ENCODE measurements around the gene MEAF6.
"Not testable (repeated sequence)": the region's sequence is repeated elsewhere in the genome, so short reads cannot be mapped to it uniquely, and the experiment has no call there.

Gene MEAF6

GRCh38 chr1:37513795-37514349 is 694 bp downstream of the MEAF6 start:
- TF ChIP-seq CTCF (IDR thresholded peaks at IDR 0.05): no peak
- H3K9me3 ChIP-seq (ENCODE audit: control insufficient read depth, low read length): no peaks in the 10 kb centered on the region
- peak overlapping the region; percentile 93 for H3K4me3 ChIP-seq (ENCODE audit: low read depth, low read length)
- no peaks in the 10 kb centered on the region for H3K27me3 ChIP-seq (ENCODE audit: control insufficient read depth, insufficient read depth, low read length)
- H3K4me2 ChIP-seq (ENCODE audit: low read length): peak overlapping the region; percentile 98
- H3K9ac ChIP-seq: no peak overlapping the region
- H3K36me3 ChIP-seq (ENCODE audit: control insufficient read depth, insufficient read depth, low read length): no peaks in the 10 kb centered on the region
- H3K27ac ChIP-seq: peak overlapping the region; percentile 89
- H3K4me1 ChIP-seq: peaks cover 3% of the 10 kb centered on the region
- peaks cover 7% of the 10 kb centered on the region for H3K79me2 ChIP-seq
- H2AFZ ChIP-seq: peak overlapping the region; percentile 73

GRCh38 chr1:37509181-37509580 is 5.4 kb downstream of the MEAF6 start:
- Histone ChIP-seq H3K79me2 (peaks cover 7% of the 10 kb centered on the region), H3K9me3 (ENCODE audit: control insufficient read depth, low read length) (no peaks in the 10 kb centered on the region), H3K4me2 (ENCODE audit: low read length) (no peak overlapping the region), H3K4me3 (ENCODE audit: low read depth, low read length) (no peak overlapping the region), H3K27ac (no peak overlapping the region), H2AFZ (no peak overlapping the region), H3K27me3 (ENCODE audit: control insufficient read depth, insufficient read depth, low read length) (no peaks in the 10 kb centered on the region), H3K36me3 (ENCODE audit: control insufficient read depth, insufficient read depth, low read length) (no peaks in the 10 kb centered on the region), H3K9ac (no peak overlapping the region), H3K4me1 (peaks cover 3% of the 10 kb centered on the region)
- no peak for TF ChIP-seq CTCF (IDR thresholded peaks at IDR 0.05)

- Histone ChIP-seq H3K27ac (no peak overlapping the region), H3K79me2 (no peaks in the 10 kb centered on the region), H3K36me3 (ENCODE audit: control insufficient read depth, insufficient read depth, low read length) (no peaks in the 10 kb centered on the region), H2AFZ (no peak overlapping the region), H3K4me2 (ENCODE audit: low read length) (no peak overlapping the region), H3K4me3 (ENCODE audit: low read depth, low read length) (no peak overlapping the region), H3K27me3 (ENCODE audit: control insufficient read depth, insufficient read depth, low read length) (no peaks in the 10 kb centered on the region), H3K9me3 (ENCODE audit: control insufficient read depth, low read length) (no peaks in the 10 kb centered on the region), H3K9ac (no peak overlapping the region), H3K4me1 (no peaks in the 10 kb centered on the region)
- no peak for TF ChIP-seq CTCF (IDR thresholded peaks at IDR 0.05)
These were observed 7.8 kb downstream of the MEAF6 start for GRCh38 chr1:37506740-37507139.

GRCh38 chr1:37502791-37503190 is 11.8 kb downstream of the MEAF6 start:
- not testable (repeated sequence) for H3K9ac ChIP-seq; H3K4me3 ChIP-seq (ENCODE audit: low read depth, low read length); H3K4me1 ChIP-seq; H3K9me3 ChIP-seq (ENCODE audit: control insufficient read depth, low read length); H3K36me3 ChIP-seq (ENCODE audit: control insufficient read depth, insufficient read depth, low read length); H3K27me3 ChIP-seq (ENCODE audit: control insufficient read depth, insufficient read depth, low read length); H3K4me2 ChIP-seq (ENCODE audit: low read length); H3K79me2 ChIP-seq; H3K27ac ChIP-seq; H2AFZ ChIP-seq

GRCh38 chr1:37502104-37502503 is 12.5 kb downstream of the MEAF6 start:
- Histone ChIP-seq H3K79me2 (no peaks in the 10 kb centered on the region), H3K4me3 (ENCODE audit: low read depth, low read length) (no peak overlapping the region), H3K27ac (no peak overlapping the region), H3K9ac (no peak overlapping the region), H3K4me2 (ENCODE audit: low read length) (no peak overlapping the region), H3K27me3 (ENCODE audit: control insufficient read depth, insufficient read depth, low read length) (no peaks in the 10 kb centered on the region), H3K36me3 (ENCODE audit: control insufficient read depth, insufficient read depth, low read length) (no peaks in the 10 kb centered on the region), H3K9me3 (ENCODE audit: control insufficient read depth, low read length) (no peaks in the 10 kb centered on the region), H3K4me1 (no peaks in the 10 kb centered on the region), H2AFZ (no peak overlapping the region)
- TF ChIP-seq CTCF (IDR thresholded peaks at IDR 0.05): no peak
